Loucy (cell line): Measurements from ENCODE around the gene TMEM169.
"Not testable (repeated sequence)": the region's sequence is repeated elsewhere in the genome, so short reads cannot be mapped to it uniquely, and the experiment has no call there.

Experiments used
- CTCF ChIP-seq: fragments of 200-600 bp; sonication (generic); conservative IDR thresholded peaks from 2 replicates; pipeline ENCODE4 v1.5.1; 2014; ENCODE audit warnings: mild to moderate bottlenecking, antibody characterized with exemption, low read length
- EZH2phosphoT487 ChIP-seq: fragments of 200-600 bp; IDR thresholded peaks from 2 replicates; pipeline ENCODE4 v1.6.1; 2018; ENCODE audit warnings: antibody characterized with exemption, mild to moderate bottlenecking, moderate library complexity, borderline replicate concordance

- TF ChIP-seq CTCF, EZH2phosphoT487: not testable (repeated sequence)
Measured at GRCh38 chr2:216080048-216080447, 1.7 kb upstream of the TMEM169 start.
